ENCODE results near the gene ANAPC10.

The ANAPC10 gene

DNA sequence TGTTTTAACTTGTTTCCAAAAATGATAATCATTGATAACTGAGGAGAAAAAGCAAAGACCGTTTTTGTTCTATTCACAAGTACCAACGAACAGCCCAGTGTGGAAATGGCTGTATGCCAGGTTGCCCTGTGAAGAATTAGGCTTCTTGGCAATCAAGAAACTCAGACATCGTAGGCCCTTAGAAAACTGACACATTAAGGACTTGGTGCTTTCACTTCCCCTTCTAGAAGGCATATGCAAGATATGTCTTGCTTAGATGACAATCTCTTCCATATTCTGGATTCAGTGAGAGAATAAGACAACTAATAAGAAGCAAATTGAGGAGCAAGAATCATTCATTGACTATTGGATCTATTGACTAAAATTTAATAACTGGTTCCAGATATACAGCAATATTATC is 56.6 kb downstream of the ANAPC10 start:
- Histone ChIP-seq H3K4me1 (no peaks in the 10 kb centered on the region), H3K36me3 (no peaks in the 10 kb centered on the region), H3K4me3 (ENCODE audit: low read depth, low read length) (no peak overlapping the region), H3K27me3 (no peaks in the 10 kb centered on the region), H3K9me3 (no peaks in the 10 kb centered on the region)
- TF ChIP-seq, protein P1, sequence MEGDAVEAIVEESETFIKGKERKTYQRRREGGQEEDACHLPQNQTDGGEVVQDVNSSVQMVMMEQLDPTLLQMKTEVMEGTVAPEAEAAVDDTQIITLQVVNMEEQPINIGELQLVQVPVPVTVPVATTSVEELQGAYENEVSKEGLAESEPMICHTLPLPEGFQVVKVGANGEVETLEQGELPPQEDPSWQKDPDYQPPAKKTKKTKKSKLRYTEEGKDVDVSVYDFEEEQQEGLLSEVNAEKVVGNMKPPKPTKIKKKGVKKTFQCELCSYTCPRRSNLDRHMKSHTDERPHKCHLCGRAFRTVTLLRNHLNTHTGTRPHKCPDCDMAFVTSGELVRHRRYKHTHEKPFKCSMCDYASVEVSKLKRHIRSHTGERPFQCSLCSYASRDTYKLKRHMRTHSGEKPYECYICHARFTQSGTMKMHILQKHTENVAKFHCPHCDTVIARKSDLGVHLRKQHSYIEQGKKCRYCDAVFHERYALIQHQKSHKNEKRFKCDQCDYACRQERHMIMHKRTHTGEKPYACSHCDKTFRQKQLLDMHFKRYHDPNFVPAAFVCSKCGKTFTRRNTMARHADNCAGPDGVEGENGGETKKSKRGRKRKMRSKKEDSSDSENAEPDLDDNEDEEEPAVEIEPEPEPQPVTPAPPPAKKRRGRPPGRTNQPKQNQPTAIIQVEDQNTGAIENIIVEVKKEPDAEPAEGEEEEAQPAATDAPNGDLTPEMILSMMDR (IDR thresholded peaks at IDR 0.05; ENCODE audit: low read depth, low read length) = no peak
- no peak for DNase-seq

DNA sequence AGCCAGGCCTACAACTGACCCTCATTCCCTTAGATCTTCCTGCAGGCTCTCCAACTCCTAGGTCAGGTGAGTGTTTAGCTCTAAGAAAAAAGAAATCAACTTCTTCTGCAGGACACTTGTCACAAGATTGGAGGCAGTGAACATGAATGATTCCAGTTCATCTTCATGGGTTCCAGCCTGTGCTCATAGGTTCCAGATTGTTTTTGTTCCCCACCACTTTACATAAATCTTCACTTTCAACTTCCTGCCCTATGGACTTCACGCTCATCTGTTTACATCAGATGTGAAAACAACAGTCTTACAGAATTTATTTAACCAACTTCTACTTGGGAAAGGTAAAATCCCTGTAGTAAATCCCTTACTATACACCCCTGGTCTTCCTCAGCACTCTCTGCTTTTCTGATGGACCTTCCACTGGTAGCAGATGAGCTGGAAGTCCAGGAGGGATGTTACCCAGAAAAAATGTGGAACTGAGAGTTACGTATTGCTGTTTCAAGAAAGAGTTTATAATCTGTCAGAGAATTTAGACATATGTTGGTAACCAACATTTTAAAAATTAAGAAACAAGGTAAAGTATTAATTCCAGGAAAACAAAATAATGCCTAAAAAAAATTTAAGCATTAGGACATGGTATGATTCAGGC is 62.4 kb downstream of the ANAPC10 start:
- TF ChIP-seq, protein P1 (IDR thresholded peaks at IDR 0.05; ENCODE audit: low read depth, low read length) = no peak
- H3K27me3 ChIP-seq = no peaks in the 10 kb centered on the region
- no peak overlapping the region for H3K4me3 ChIP-seq (ENCODE audit: low read depth, low read length)
- peaks cover 6% of the 10 kb centered on the region for H3K36me3 ChIP-seq
- no peak for DNase-seq
- no peaks in the 10 kb centered on the region for H3K4me1 ChIP-seq
- H3K9me3 ChIP-seq = no peaks in the 10 kb centered on the region

DNA sequence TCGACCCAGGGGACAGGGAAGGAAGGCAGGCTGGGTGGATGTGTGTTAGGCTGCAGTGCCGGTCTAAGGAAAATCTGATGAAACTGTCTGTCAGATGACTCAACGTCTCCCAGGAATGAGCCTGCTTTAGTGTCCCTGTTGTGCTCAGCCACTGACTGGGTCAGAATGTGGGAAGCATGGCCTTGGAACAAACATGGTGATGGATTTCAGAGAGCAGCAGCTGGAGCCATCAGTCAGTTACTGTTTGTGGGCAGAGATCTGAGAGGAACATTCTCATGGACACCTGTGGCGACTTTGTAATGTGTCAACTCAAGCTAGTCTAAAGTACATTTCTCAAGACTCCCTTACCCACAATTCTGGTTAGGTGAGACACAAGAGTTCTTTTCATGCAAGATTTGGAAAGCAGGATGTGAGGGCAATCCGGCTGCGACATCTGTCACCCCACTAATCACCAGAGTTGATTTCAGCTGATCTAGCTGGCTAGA is 63.2 kb downstream of the ANAPC10 start:
- Histone ChIP-seq H3K4me3 (ENCODE audit: low read depth, low read length) (no peak overlapping the region), H3K4me1 (no peaks in the 10 kb centered on the region), H3K36me3 (peaks cover 6% of the 10 kb centered on the region), H3K9me3 (no peaks in the 10 kb centered on the region), H3K27me3 (no peaks in the 10 kb centered on the region)
- no peak for DNase-seq
- TF ChIP-seq, protein P1 (IDR thresholded peaks at IDR 0.05; ENCODE audit: low read depth, low read length) = no peak

DNA sequence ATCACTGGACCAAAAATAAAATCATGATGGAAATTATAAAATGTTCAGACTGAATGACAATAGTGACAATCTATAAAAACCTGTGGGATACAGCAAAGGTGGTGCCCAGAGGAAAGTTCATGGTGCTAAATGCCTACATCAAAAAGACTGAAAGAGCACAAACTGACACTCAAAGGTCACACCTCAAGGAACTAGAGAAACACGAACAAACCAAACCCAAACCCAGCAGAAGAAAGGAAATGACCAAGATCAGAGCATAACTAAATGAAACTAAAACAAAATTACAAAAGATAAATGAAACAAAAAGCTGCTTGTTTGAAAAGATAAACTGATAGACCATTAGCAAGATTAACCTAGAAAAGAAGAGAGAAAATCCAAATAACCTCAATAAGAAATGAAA is 78.7 kb downstream of the ANAPC10 start:
- Histone ChIP-seq H3K36me3 (no peaks in the 10 kb centered on the region), H3K4me3 (ENCODE audit: low read depth, low read length) (no peak overlapping the region), H3K9me3 (no peaks in the 10 kb centered on the region; the same call in 1 of the 2 replicates), H3K27me3 (no peaks in the 10 kb centered on the region), H3K4me1 (no peaks in the 10 kb centered on the region)
- no peak for DNase-seq
- TF ChIP-seq, protein P1 (IDR thresholded peaks at IDR 0.05; ENCODE audit: low read depth, low read length) = no peak

DNA sequence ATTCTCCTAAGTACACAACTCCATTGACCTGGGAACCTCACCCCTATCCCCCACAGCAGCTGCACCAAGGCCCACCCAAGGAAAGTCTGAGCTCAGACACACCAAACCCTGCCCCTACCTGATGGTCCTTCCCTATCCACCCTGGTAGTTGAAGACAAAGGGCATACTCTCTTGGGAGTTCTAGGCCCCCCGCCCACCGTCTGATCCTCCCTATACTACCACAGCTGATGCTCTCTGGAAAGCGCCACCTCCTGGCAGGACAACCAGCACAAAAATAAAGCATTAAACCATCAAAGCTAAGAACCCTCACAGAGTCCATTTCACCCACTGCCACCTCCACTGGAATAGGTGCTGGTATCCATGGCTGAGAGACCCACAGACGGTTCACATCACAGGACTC is 83.6 kb downstream of the ANAPC10 start:
- no peak for DNase-seq
- Histone ChIP-seq H3K36me3 (no peaks in the 10 kb centered on the region), H3K27me3 (no peaks in the 10 kb centered on the region), H3K4me3 (ENCODE audit: low read depth, low read length) (no peak overlapping the region), H3K4me1 (peaks cover 6% of the 10 kb centered on the region), H3K9me3 (no peaks in the 10 kb centered on the region)
- TF ChIP-seq, protein P1 (IDR thresholded peaks at IDR 0.05; ENCODE audit: low read depth, low read length) = peak; percentile 18

DNA sequence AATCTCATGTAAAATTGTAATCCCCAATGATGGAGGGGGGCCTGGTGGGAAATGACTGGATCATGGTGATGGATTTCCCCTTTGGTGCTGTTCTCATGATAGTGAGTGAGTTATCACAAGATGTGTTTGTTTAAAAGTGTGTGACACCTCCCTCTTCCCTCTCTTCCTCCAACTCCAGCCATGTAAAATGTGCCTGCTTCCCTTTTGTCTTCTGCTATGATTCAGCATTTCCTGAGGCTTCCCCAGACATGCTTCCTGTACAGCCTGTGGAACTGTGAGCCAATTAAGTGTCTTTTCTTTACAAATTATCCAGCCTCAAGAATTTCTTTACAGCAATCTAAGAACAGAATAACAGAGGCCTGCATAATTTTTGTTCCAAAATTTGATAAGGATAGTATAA is 85.2 kb downstream of the ANAPC10 start:
- DNase-seq = no peak
- Histone ChIP-seq H3K36me3 (no peaks in the 10 kb centered on the region), H3K4me3 (ENCODE audit: low read depth, low read length) (no peak overlapping the region)

More for the DNA sequence above, 85.2 kb downstream of the ANAPC10 start:
- TF ChIP-seq, protein P1 (IDR thresholded peaks at IDR 0.05; ENCODE audit: low read depth, low read length) = no peak
- Histone ChIP-seq H3K27me3 (no peaks in the 10 kb centered on the region), H3K9me3 (no peaks in the 10 kb centered on the region), H3K4me1 (peaks cover 6% of the 10 kb centered on the region)
